HepG2 (cell line): ENCODE results near the gene ATIC. TPM values are rescaled to one million over a fixed set of nuclear protein-coding genes. Genes with fewer than 3 reads are reported as not detected.

ENCODE experiments used
- HDAC6 ChIP-seq: fragments of 200-600 bp; sonication (generic); IDR thresholded peaks from 2 replicates; pipeline ENCODE4 v1.7.0; 2017; ENCODE audit warnings: mild to moderate bottlenecking, antibody characterized with exemption, low read length, low read depth
- PAF1 ChIP-seq: IDR thresholded peaks from 2 replicates; pipeline ENCODE4 v1.6.1; 2016; ENCODE audit warnings: missing genetic modification reagents, missing compliant biosample characterization
- POLR2A ChIP-seq, 2 experiments: IDR thresholded peaks; 2 replicates each; pipeline ENCODE4 v1.6.1; 2011; ENCODE audit warnings: low read depth in 2 of 2, low read length in 2 of 2, mild to moderate bottlenecking in 1 of 2, moderate library complexity in 1 of 2; ENCODE audit not compliant: insufficient read depth in 1 of 2
- POLR2AphosphoS5 ChIP-seq: IDR thresholded peaks from 2 replicates; pipeline ENCODE4 v1.6.1; 2012; ENCODE audit warnings: low read depth, low read length
- RBFOX2 ChIP-seq: fragments of 200-400 bp; formaldehyde crosslinking; IDR thresholded peaks from 2 replicates; pipeline ENCODE4 v1.6.1; 2017; ENCODE audit warnings: low read depth, mild to moderate bottlenecking, low read length
- ZNF329 ChIP-seq: sonication (generic); formaldehyde crosslinking; IDR thresholded peaks from 2 replicates; pipeline ENCODE4 v1.9.0; 2021; ENCODE audit warnings: low read depth, mild to moderate bottlenecking, missing genetic modification reagents
- polyA plus RNA-seq, 8 experiments: library from polyadenylated mRNA; depleted of rRNA in 3 of 8; stranded (reverse) in 7 of 8; unstranded in 1 of 8; fragments of >200 nt; fragmentation: Illumina TruSeq in 4 of 8; extraction: Trizol in 4 of 8; gene quantifications; 2 replicates each; pipeline versions ENCODE4 v1.2.1 to v1.2.3, GENCODE V29; 2011 to 2016; ENCODE audit warnings: low read depth in 4 of 8, missing spikeins in 1 of 8, mixed read lengths in 1 of 8; ENCODE audit not compliant: insufficient read depth in 1 of 8
- total RNA-seq, 5 experiments: library from RNA; depleted of rRNA; stranded (reverse); fragments of >200 nt; fragmentation: Illumina TruSeq; extraction: Trizol; gene quantifications; 2 replicates each; pipeline ENCODE4 v1.2.3, GENCODE V29; 2016; ENCODE audit warnings: low read depth in 1 of 5
- TF ChIP-seq, protein P1 (sequence below): sonication (generic); formaldehyde crosslinking; IDR thresholded peaks from 2 replicates; pipeline ENCODE4 v1.9.0; 2022; ENCODE audit warnings: missing genetic modification reagents, mild to moderate bottlenecking, borderline replicate concordance
- TF ChIP-seq, protein P2 (sequence below): sonication (generic); formaldehyde crosslinking; IDR thresholded peaks from 2 replicates; pipeline ENCODE4 v1.4.0; 2020; ENCODE audit warnings: missing genetic modification reagents
- TF ChIP-seq, protein P3 (sequence below): sonication (generic); formaldehyde crosslinking; IDR thresholded peaks from 2 replicates; pipeline ENCODE4 v1.4.0; 2020; ENCODE audit warnings: missing genetic modification reagents, borderline replicate concordance
- TF ChIP-seq, protein P4 (sequence below): sonication (generic); formaldehyde crosslinking; IDR thresholded peaks from 2 replicates; pipeline ENCODE4 v1.5.1; 2020; ENCODE audit warnings: missing genetic modification reagents, mild to moderate bottlenecking, borderline replicate concordance
- TF ChIP-seq, protein P5 (sequence below): sonication (generic); formaldehyde crosslinking; IDR thresholded peaks from 2 replicates; pipeline ENCODE4 v1.5.0; 2020; ENCODE audit warnings: mild to moderate bottlenecking, missing genetic modification reagents

Gene ATIC
- total and polyA plus RNA-seq, 2 of the 13 experiments (the other 11 are each of a cell fraction or from before 2014, with no cell fraction given), result 89.8 to 146 TPM

DNA sequence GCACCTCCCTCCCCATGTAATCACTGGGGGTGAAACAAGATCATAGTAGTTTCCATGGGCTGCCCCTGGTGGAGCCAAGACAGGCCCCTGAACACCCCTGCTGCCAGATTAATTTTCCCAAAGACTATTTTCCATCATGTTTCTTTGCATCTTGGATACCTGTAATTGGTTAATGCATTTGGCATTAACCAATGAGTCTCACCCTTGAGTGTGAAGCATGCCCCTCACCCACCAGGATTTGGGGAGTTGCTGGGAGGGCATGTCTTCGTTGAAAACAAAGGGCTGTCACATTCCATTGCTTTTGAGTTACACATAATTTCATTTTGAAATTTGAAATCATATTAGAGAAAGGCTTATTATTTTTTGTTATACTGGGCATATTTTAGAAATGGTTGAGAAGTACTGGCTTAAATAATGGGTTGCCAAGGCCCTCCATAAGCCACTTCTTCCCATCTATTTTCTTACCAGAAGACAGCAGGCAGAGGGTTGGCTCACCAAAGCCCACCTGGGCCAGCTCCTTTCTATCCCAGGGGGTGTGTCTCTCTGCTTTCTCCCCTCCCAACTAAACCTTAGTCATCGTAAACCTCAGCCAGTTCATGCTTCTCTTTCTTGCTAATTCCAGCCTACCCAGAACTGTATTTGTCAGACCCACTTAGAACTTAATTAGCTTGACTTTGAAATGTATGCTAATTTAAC, 51.8 kb downstream of the ATIC start (continued):
- TF ChIP-seq, protein P1, sequence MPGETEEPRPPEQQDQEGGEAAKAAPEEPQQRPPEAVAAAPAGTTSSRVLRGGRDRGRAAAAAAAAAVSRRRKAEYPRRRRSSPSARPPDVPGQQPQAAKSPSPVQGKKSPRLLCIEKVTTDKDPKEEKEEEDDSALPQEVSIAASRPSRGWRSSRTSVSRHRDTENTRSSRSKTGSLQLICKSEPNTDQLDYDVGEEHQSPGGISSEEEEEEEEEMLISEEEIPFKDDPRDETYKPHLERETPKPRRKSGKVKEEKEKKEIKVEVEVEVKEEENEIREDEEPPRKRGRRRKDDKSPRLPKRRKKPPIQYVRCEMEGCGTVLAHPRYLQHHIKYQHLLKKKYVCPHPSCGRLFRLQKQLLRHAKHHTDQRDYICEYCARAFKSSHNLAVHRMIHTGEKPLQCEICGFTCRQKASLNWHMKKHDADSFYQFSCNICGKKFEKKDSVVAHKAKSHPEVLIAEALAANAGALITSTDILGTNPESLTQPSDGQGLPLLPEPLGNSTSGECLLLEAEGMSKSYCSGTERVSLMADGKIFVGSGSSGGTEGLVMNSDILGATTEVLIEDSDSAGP (CRISPR knock-in tag), result no peak
- TF ChIP-seq RBFOX2 (peak; percentile 9; the same call in 1 of the 2 replicates), POLR2AphosphoS5 (peak; percentile 47; the same call in 1 of the 2 replicates), HDAC6 (no peak), PAF1 (CRISPR knock-in tag) (0 out of 2 replicates have a peak, but pooled peaks have one; percentile 17), POLR2A (IDR thresholded peaks at IDR 0.05; ENCODE audit: insufficient read depth in 1 of 2, low read depth in 2 of 2, low read length in 2 of 2) (peak; percentile 33 to 40; a peak in 2 of 4 replicates), ZNF329 (CRISPR knock-in tag) (no peak)
- TF ChIP-seq, protein P2, sequence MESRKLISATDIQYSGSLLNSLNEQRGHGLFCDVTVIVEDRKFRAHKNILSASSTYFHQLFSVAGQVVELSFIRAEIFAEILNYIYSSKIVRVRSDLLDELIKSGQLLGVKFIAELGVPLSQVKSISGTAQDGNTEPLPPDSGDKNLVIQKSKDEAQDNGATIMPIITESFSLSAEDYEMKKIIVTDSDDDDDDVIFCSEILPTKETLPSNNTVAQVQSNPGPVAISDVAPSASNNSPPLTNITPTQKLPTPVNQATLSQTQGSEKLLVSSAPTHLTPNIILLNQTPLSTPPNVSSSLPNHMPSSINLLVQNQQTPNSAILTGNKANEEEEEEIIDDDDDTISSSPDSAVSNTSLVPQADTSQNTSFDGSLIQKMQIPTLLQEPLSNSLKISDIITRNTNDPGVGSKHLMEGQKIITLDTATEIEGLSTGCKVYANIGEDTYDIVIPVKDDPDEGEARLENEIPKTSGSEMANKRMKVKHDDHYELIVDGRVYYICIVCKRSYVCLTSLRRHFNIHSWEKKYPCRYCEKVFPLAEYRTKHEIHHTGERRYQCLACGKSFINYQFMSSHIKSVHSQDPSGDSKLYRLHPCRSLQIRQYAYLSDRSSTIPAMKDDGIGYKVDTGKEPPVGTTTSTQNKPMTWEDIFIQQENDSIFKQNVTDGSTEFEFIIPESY (CRISPR knock-in tag), result no peak
- TF ChIP-seq, protein P3, sequence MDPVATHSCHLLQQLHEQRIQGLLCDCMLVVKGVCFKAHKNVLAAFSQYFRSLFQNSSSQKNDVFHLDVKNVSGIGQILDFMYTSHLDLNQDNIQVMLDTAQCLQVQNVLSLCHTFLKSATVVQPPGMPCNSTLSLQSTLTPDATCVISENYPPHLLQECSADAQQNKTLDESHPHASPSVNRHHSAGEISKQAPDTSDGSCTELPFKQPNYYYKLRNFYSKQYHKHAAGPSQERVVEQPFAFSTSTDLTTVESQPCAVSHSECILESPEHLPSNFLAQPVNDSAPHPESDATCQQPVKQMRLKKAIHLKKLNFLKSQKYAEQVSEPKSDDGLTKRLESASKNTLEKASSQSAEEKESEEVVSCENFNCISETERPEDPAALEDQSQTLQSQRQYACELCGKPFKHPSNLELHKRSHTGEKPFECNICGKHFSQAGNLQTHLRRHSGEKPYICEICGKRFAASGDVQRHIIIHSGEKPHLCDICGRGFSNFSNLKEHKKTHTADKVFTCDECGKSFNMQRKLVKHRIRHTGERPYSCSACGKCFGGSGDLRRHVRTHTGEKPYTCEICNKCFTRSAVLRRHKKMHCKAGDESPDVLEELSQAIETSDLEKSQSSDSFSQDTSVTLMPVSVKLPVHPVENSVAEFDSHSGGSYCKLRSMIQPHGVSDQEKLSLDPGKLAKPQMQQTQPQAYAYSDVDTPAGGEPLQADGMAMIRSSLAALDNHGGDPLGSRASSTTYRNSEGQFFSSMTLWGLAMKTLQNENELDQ (CRISPR knock-in tag), result no peak
- TF ChIP-seq, protein P4, sequence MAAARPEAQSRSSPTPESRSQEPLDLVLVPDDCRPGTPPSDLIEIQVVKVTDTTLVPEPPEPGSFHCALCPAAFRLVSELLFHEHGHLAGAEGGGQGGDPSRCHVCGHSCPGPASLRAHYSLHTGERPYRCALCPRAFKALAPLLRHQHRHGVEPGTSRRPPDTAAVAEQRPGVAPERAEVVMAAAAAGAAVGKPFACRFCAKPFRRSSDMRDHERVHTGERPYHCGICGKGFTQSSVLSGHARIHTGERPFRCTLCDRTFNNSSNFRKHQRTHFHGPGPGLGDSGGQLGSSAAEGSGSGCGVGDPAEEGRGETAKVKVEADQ (CRISPR knock-in tag), result no peak
- TF ChIP-seq, protein P5, sequence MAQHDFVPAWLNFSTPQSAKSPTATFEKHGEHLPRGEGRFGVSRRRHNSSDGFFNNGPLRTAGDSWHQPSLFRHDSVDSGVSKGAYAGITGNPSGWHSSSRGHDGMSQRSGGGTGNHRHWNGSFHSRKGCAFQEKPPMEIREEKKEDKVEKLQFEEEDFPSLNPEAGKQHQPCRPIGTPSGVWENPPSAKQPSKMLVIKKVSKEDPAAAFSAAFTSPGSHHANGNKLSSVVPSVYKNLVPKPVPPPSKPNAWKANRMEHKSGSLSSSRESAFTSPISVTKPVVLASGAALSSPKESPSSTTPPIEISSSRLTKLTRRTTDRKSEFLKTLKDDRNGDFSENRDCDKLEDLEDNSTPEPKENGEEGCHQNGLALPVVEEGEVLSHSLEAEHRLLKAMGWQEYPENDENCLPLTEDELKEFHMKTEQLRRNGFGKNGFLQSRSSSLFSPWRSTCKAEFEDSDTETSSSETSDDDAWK, result no peak
